GM12878 (cell line): ENCODE results near the gene NR1D2. TPM values are rescaled to one million over a fixed set of nuclear protein-coding genes. Genes with fewer than 3 reads are reported as not detected.

Source experiments
- ATAC-seq: fragments of 200-7000 bp; cut with Tn5 transposase; 3 replicates; pipeline ENCODE4 v1.9.1; 2020; ENCODE audit warnings: mild to moderate bottlenecking, moderate library complexity
- BruUV-seq: library from RNA; stranded (reverse); fragments of 400-500 nt; replicated peaks from 2 replicates; lab custom pipeline; 2021; lab: Mats Ljungman, UMichigan
- CTCF ChIA-PET: fragments of 300-600 bp; sonication (Branson Sonifier 250); formaldehyde crosslinking; extraction: SDS; loops from one replicate; lab custom pipeline; 2021; ENCODE audit warnings: inconsistent platforms; lab: Yijun Ruan, JAX
- POLR2A ChIA-PET: fragments of 350-600 bp; formaldehyde crosslinking; extraction: SDS; loops from one replicate; lab custom pipeline; 2021; ENCODE audit warnings: inconsistent platforms; lab: Charles Lee
- RAD21 ChIA-PET: fragments of 300-600 bp; sonication (Branson Sonifier 250); formaldehyde crosslinking; loops from one replicate; lab custom pipeline; 2023; ENCODE audit warnings: antibody characterized with exemption; ENCODE audit not compliant: unreplicated experiment; lab: Charles Lee
- SMC1A ChIA-PET: fragments of 300-600 bp; sonication (Branson Sonifier 250); formaldehyde crosslinking; loops from one replicate; lab custom pipeline; 2023; ENCODE audit not compliant: unreplicated experiment, uncharacterized antibody; lab: Charles Lee
- DNase-seq: peaks from one replicate; pipeline ENCODE4 v3.0.0-alpha.2; 2011; ENCODE audit warnings: low read depth, low spot score
- FAIRE-seq: peaks from 3 replicates; lab custom pipeline; 2011; peaks lifted over from hg19 to GRCh38; lab: Jason Lieb, UNC
- H2AFZ ChIP-seq: 2 replicates; pipeline ENCODE4 v1.6.0; 2011; ENCODE audit warnings: low read depth, low read length, control low read depth; ENCODE audit not compliant: control insufficient read depth
- H3K27ac ChIP-seq: 2 replicates; pipeline ENCODE4 v1.5.1; 2011; ENCODE audit warnings: control low read depth; ENCODE audit not compliant: control insufficient read depth, insufficient read depth
- H3K27me3 ChIP-seq, 2 experiments: replicated peaks in 1 of 2; 2 replicates each; pipeline versions ENCODE4 v1.6.0 to v1.6.1; 2011; ENCODE audit warnings: low read length in 1 of 2; ENCODE audit not compliant: control insufficient read depth in 2 of 2, insufficient read depth in 2 of 2
- H3K36me3 ChIP-seq, 2 experiments: 2 replicates each; pipeline ENCODE4 v1.5.1; 2011; ENCODE audit warnings: low read length in 1 of 2; ENCODE audit not compliant: control insufficient read depth in 2 of 2, insufficient read depth in 2 of 2
- H3K4me1 ChIP-seq: 2 replicates; pipeline ENCODE4 v1.6.1; 2011; ENCODE audit warnings: mild to moderate bottlenecking, low read length, moderate library complexity, mixed read lengths; ENCODE audit not compliant: control insufficient read depth, insufficient read depth
- H3K4me2 ChIP-seq: 2 replicates; pipeline ENCODE4 v1.6.0; 2011; ENCODE audit warnings: control low read depth; ENCODE audit not compliant: control insufficient read depth, insufficient read depth
- H3K4me3 ChIP-seq: fragments of 200-600 bp; sonication (generic); 2 replicates; pipeline ENCODE4 v1.5.1; 2016
- H3K79me2 ChIP-seq: 2 replicates; pipeline ENCODE4 v1.6.0; 2011; ENCODE audit warnings: low read length; ENCODE audit not compliant: control insufficient read depth, insufficient read depth
- H3K9ac ChIP-seq: 2 replicates; pipeline ENCODE4 v1.8.0; 2011; ENCODE audit warnings: low read length, control low read depth, mixed read lengths; ENCODE audit not compliant: control insufficient read depth, insufficient read depth
- H3K9me3 ChIP-seq: replicated peaks from 3 replicates; pipeline ENCODE4 v1.5.1; 2011; ENCODE audit warnings: mild to moderate bottlenecking, low read length; ENCODE audit not compliant: control insufficient read depth, insufficient read depth
- H4K20me1 ChIP-seq: 2 replicates; pipeline ENCODE4 v1.6.0; 2011; ENCODE audit not compliant: control insufficient read depth, insufficient read depth
- CEBPZ ChIP-seq: fragments of 150-350 bp; IDR thresholded peaks from 2 replicates; pipeline ENCODE4 v1.6.1; 2016; ENCODE audit warnings: low read depth, low read length
- FOXK2 ChIP-seq: fragments of 450-650 bp; IDR thresholded peaks from 2 replicates; pipeline ENCODE4 v1.6.1; 2017; ENCODE audit warnings: mild to moderate bottlenecking, moderate library complexity
- NR2C2 ChIP-seq: IDR thresholded peaks from 2 replicates; pipeline ENCODE4 v1.6.1; 2011; ENCODE audit warnings: borderline replicate concordance, low read depth; ENCODE audit not compliant: control insufficient read depth, insufficient read length
- REST ChIP-seq: IDR thresholded peaks from 2 replicates; pipeline ENCODE4 v1.6.1; 2012; ENCODE audit warnings: mild to moderate bottlenecking, low read depth, low read length
- SKIL ChIP-seq: fragments of 450-650 bp; IDR thresholded peaks from 2 replicates; pipeline ENCODE4 v1.6.1; 2017; ENCODE audit warnings: mild to moderate bottlenecking, low read depth, inconsistent platforms; ENCODE audit not compliant: poor library complexity, severe bottlenecking
- SUZ12 ChIP-seq: fragments of 200-600 bp; sonication (generic); IDR thresholded peaks from one replicate; pipeline ENCODE4 v1.6.1; 2018; ENCODE audit warnings: antibody characterized with exemption, mild to moderate bottlenecking; ENCODE audit not compliant: unreplicated experiment
- TAF1 ChIP-seq: IDR thresholded peaks from 2 replicates; pipeline ENCODE4 v1.6.1; 2011; ENCODE audit warnings: mild to moderate bottlenecking, low read depth, low read length, borderline replicate concordance
- ZZZ3 ChIP-seq: IDR thresholded peaks from 2 replicates; pipeline ENCODE4 v1.6.1; 2011; ENCODE audit warnings: low read depth; ENCODE audit not compliant: control insufficient read depth, insufficient read length
- in situ Hi-C: fragments of 300-500 bp; cut with MboI; formaldehyde crosslinking; loops from 9 replicates; pipeline ENCODE4 v1.14.3; 2018; ENCODE audit warnings: mixed read lengths
- intact Hi-C: fragments of 100-400 bp; cut with micrococcal nuclease; formaldehyde crosslinking; loops from one replicate; pipeline ENCODE4 v1.14.2; 2022; ENCODE audit not compliant: unreplicated experiment
- polyA plus RNA-seq, 11 experiments: library from polyadenylated mRNA; depleted of rRNA in 4 of 11; unstranded in 6 of 11; stranded (reverse) in 5 of 11; fragments of >200 nt; fragmentation: Nextera tagmentation in 4 of 11; fragmentation: Illumina TruSeq in 1 of 11; extraction: Ambion mirVana in 4 of 11; extraction: Trizol in 1 of 11; gene quantifications; 1 replicate in 1 of 11; 2 replicates in 10 of 11; pipeline versions ENCODE4 v1.2.1 to v1.2.3, GENCODE V29; 2011 to 2016; ENCODE audit warnings: inconsistent platforms in 2 of 11, missing spikeins in 2 of 11, low read depth in 1 of 11
- total RNA-seq, 4 experiments: library from RNA; depleted of rRNA in 3 of 4; stranded (reverse); fragments of >200 nt in 3 of 4; fragmentation: Illumina TruSeq in 1 of 4; extraction: Trizol in 1 of 4; gene quantifications; 2 replicates each; pipeline versions ENCODE4 v1.2.1 to v1.2.3, GENCODE V29; 2013 to 2021
- TF ChIP-seq, protein P1 (sequence below): fragments of 150-350 bp; IDR thresholded peaks from 2 replicates; pipeline ENCODE4 v1.6.1; 2014; ENCODE audit warnings: mild to moderate bottlenecking, low read depth, low read length

NR1D2 gene
- total and polyA plus RNA-seq, 10 of the 15 experiments (the other 5 are each of a cell fraction or from before 2014, with no cell fraction given) = 0.67 to 5.3 (median 2.6) TPM

DNA sequence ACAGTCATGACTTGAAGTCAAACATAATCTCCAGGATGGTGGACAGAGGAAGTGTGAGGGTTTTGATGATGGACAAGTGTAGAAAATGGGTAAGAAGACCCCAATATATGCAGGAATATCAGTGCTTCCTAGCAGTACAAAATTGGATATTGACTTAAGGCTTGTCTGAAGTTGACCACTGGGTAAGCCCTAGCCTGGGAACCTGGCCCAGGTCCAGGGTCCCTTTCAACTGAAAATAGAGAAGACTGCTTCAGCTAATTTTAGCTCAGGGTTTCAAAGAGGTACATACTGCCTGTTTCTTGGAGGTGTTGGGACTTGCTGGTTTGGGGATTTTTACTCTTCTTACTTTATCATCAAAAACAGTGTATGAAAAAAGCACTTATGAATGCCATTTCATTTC, 4.7 kb downstream of the NR1D2 start (continued):
- TF ChIP-seq SKIL = peak; percentile 55
- TF ChIP-seq REST = no peak
- TF ChIP-seq SUZ12 = no peak
- no peak for TF ChIP-seq ZZZ3

- no peaks in the 10 kb centered on the region for H3K27me3 ChIP-seq
- DNase-seq (no peak), FAIRE-seq (peak; percentile 66), ATAC-seq (peak; percentile 12)
- H3K4me1 ChIP-seq = peaks cover 17% of the 10 kb centered on the region
- ChIA-PET RAD21 (interaction anchor here (0.8 to 2.6 kb wide), 11 partner anchors 9 to 119 kb away, joined by 3 to 18 read pairs (median 4); partner anchors contain the start of genes NKIRAS1 and RPL15), CTCF (interaction anchor here (0.8 to 3.0 kb wide), 6 partner anchors 33 to 116 kb away, joined by 3 to 15 read pairs (median 4); partner anchors contain the start of genes NKIRAS1 and RPL15), SMC1A (interaction anchor here (0.6 to 2.8 kb wide), 17 partner anchors 12 to 301 kb away, joined by 3 to 18 read pairs (median 3); partner anchors contain the start of genes NKIRAS1 and RPL15), POLR2A (interaction anchor here (0.6 to 2.0 kb wide), 7 partner anchors 28 to 1773 kb away, joined by 3 to 9 read pairs (median 4); partner anchors contain the start of genes NKIRAS1 and RPL15)
- no peaks in the 10 kb centered on the region for H3K9me3 ChIP-seq
- H2AFZ ChIP-seq = peak overlapping the region; percentile 18; the same call in 1 of the 2 replicates
- intact Hi-C loops (loop anchor here (2.0 to 5.0 kb wide), 2 partner anchors 119 to 143 kb away; partner anchors contain the start of gene UBE2E1), in situ Hi-C loops (no loop called here)
- 0 out of 2 replicates have a peak overlapping the region, but pooled peaks have one; percentile 0 for H3K9ac ChIP-seq
- no peaks in the 10 kb centered on the region for H4K20me1 ChIP-seq
- H3K4me2 ChIP-seq = peak overlapping the region; percentile 58
- H3K79me2 ChIP-seq = peaks cover 28% of the 10 kb centered on the region
- peak overlapping the region; percentile 59 for H3K4me3 ChIP-seq
- BruUV-seq = no TSS peak
- H3K36me3 ChIP-seq = no peaks in the 10 kb centered on the region
- peak overlapping the region; percentile 72 for H3K27ac ChIP-seq
- TF ChIP-seq, protein P1, sequence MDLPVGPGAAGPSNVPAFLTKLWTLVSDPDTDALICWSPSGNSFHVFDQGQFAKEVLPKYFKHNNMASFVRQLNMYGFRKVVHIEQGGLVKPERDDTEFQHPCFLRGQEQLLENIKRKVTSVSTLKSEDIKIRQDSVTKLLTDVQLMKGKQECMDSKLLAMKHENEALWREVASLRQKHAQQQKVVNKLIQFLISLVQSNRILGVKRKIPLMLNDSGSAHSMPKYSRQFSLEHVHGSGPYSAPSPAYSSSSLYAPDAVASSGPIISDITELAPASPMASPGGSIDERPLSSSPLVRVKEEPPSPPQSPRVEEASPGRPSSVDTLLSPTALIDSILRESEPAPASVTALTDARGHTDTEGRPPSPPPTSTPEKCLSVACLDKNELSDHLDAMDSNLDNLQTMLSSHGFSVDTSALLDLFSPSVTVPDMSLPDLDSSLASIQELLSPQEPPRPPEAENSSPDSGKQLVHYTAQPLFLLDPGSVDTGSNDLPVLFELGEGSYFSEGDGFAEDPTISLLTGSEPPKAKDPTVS = no peak
- no peak for TF ChIP-seq NR2C2
- no peak for TF ChIP-seq CEBPZ
- TF ChIP-seq TAF1 = no peak
- TF ChIP-seq FOXK2 = no peak
Measured at GRCh38 chr3:23950293-23950692, 5.2 kb downstream of the NR1D2 start.
